COLO668 (cell line): ENCODE measurements around the gene NIM1K.
"Not testable (repeated sequence)": the region's sequence is repeated elsewhere in the genome, so short reads cannot be mapped to it uniquely, and the experiment has no call there.

Source experiments
- DNase-seq: peaks from one replicate; lab custom pipeline; 2025; ENCODE audit not compliant: unreplicated experiment; lab: John Stamatoyannopoulos, UW

NIM1K gene

GRCh38 chr5:43274435-43275114 is 82.5 kb downstream of the NIM1K start:
- DNase-seq, result no peak

GRCh38 chr5:43275391-43275790 is 83.4 kb downstream of the NIM1K start:
- no peak for DNase-seq

- no peak for DNase-seq
Measured at GRCh38 chr5:43279548-43280274, 87.7 kb downstream of the NIM1K start.

GRCh38 chr5:43281840-43282658 is 90.0 kb downstream of the NIM1K start:
- no peak for DNase-seq

GRCh38 chr5:43286623-43287022 is 94.6 kb downstream of the NIM1K start:
- no peak for DNase-seq

GRCh38 chr5:43287493-43287892 is 95.5 kb downstream of the NIM1K start:
- DNase-seq, result no peak

- no peak for DNase-seq
Measured at GRCh38 chr5:43288269-43288831, 96.3 kb downstream of the NIM1K start.

GRCh38 chr5:43290726-43291125 is 98.7 kb downstream of the NIM1K start:
- no peak for DNase-seq

GRCh38 chr5:43294226-43294625 is 102.2 kb downstream of the NIM1K start:
- no peak for DNase-seq

GRCh38 chr5:43295202-43295601 is 103.2 kb downstream of the NIM1K start:
- DNase-seq, result no peak

- no peak for DNase-seq
Measured at GRCh38 chr5:43296835-43297234, 104.8 kb downstream of the NIM1K start.

- DNase-seq, result no peak
Measured at GRCh38 chr5:43298443-43298842, 106.4 kb downstream of the NIM1K start.

- no peak for DNase-seq
Measured at GRCh38 chr5:43300112-43300511, 108.1 kb downstream of the NIM1K start.

- DNase-seq, result no peak
Measured at GRCh38 chr5:43301653-43302091, 109.6 kb downstream of the NIM1K start.

- DNase-seq, result no peak
Measured at GRCh38 chr5:43302481-43302880, 110.5 kb downstream of the NIM1K start.

- no peak for DNase-seq
Measured at GRCh38 chr5:43303242-43303641, 111.2 kb downstream of the NIM1K start.

GRCh38 chr5:43304525-43304924 is 112.5 kb downstream of the NIM1K start:
- no peak for DNase-seq

GRCh38 chr5:43305948-43306565 is 114.0 kb downstream of the NIM1K start:
- DNase-seq, result no peak

GRCh38 chr5:43306954-43307353 is 114.9 kb downstream of the NIM1K start:
- DNase-seq, result not testable (repeated sequence)

GRCh38 chr5:43309122-43309521 is 117.1 kb downstream of the NIM1K start:
- no peak for DNase-seq

GRCh38 chr5:43309637-43310036 is 117.6 kb downstream of the NIM1K start:
- no peak for DNase-seq
